OCI-LY1 (cell line): Measurements from ENCODE around the gene TET3.

ENCODE experiments used
- H2AFZ ChIP-seq: fragments of 200-600 bp; sonication (generic), shearing (Covaris generic); 2 replicates; pipeline ENCODE4 v1.6.0; 2014; ENCODE audit warnings: antibody characterized with exemption, mild to moderate bottlenecking, low read length
- H3F3A ChIP-seq: fragments of 200-600 bp; sonication (generic), shearing (Covaris generic); 2 replicates; pipeline ENCODE4 v1.6.0; 2014; ENCODE audit warnings: mild to moderate bottlenecking, antibody characterized with exemption, low read length, moderate library complexity; ENCODE audit not compliant: insufficient read depth
- H3K27ac ChIP-seq: fragments of 200-600 bp; sonication (generic); 2 replicates; pipeline ENCODE4 v1.5.1; 2014; ENCODE audit warnings: low read length, mixed run types, mild to moderate bottlenecking, low read depth; ENCODE audit not compliant: poor library complexity, severe bottlenecking
- H3K27me3 ChIP-seq: fragments of 200-600 bp; sonication (generic); 2 replicates; pipeline ENCODE4 v1.6.0; 2014; ENCODE audit warnings: antibody characterized with exemption, mild to moderate bottlenecking, low read length, moderate library complexity; ENCODE audit not compliant: insufficient read depth
- H3K36me3 ChIP-seq: fragments of 200-600 bp; sonication (generic); 2 replicates; pipeline ENCODE4 v1.6.1; 2014; ENCODE audit warnings: mild to moderate bottlenecking, antibody characterized with exemption, low read length, moderate library complexity, mixed read lengths; ENCODE audit not compliant: insufficient read depth
- H3K4me1 ChIP-seq: fragments of 200-600 bp; sonication (generic); 2 replicates; pipeline ENCODE4 v1.5.1; 2014; ENCODE audit warnings: mild to moderate bottlenecking, low read length, moderate library complexity; ENCODE audit not compliant: insufficient read depth, severe bottlenecking
- H3K4me2 ChIP-seq: fragments of 200-600 bp; sonication (generic), shearing (Covaris generic); 2 replicates; pipeline ENCODE4 v1.6.1; 2014; ENCODE audit warnings: low read length
- H3K4me3 ChIP-seq: fragments of 200-600 bp; sonication (generic); 2 replicates; pipeline ENCODE4 v1.5.1; 2014; ENCODE audit warnings: low read length, low read depth, mild to moderate bottlenecking, mixed read lengths; ENCODE audit not compliant: poor library complexity, severe bottlenecking
- H3K79me2 ChIP-seq: fragments of 200-600 bp; shearing (Covaris generic); 2 replicates; pipeline ENCODE4 v1.6.1; 2016; ENCODE audit warnings: mixed run types, low read length, mixed read lengths; ENCODE audit not compliant: insufficient read depth
- H3K9ac ChIP-seq: fragments of 200-600 bp; sonication (generic), shearing (Covaris generic); 2 replicates; pipeline ENCODE4 v1.6.1; 2014; ENCODE audit warnings: mild to moderate bottlenecking, low read length, mixed read lengths
- H3K9me2 ChIP-seq: fragments of 200-600 bp; sonication (generic), shearing (Covaris generic); 2 replicates; pipeline ENCODE4 v1.6.1; 2014; ENCODE audit warnings: low read depth, mild to moderate bottlenecking, low read length, mixed read lengths
- H3K9me3 ChIP-seq: fragments of 200-600 bp; shearing (Covaris generic); 2 replicates; pipeline ENCODE4 v1.6.1; 2014; ENCODE audit warnings: low read length, mixed read lengths
- H4K20me1 ChIP-seq: fragments of 200-600 bp; sonication (generic), shearing (Covaris generic); 2 replicates; pipeline ENCODE4 v1.6.0; 2016; ENCODE audit warnings: mild to moderate bottlenecking, low read length; ENCODE audit not compliant: insufficient read depth
- CTCF ChIP-seq: fragments of 200-600 bp; sonication (generic), shearing (Covaris generic); IDR thresholded peaks from 2 replicates; pipeline ENCODE4 v1.5.1; 2017; ENCODE audit warnings: mild to moderate bottlenecking, antibody characterized with exemption, low read length, moderate library complexity, mixed read lengths
- EZH2 ChIP-seq: fragments of 200-600 bp; sonication (generic), shearing (Covaris generic); IDR thresholded peaks from 2 replicates; pipeline ENCODE4 v1.8.0; 2017; ENCODE audit warnings: borderline replicate concordance, mixed run types, mild to moderate bottlenecking, antibody characterized with exemption, low read length, moderate library complexity, mixed read lengths

The TET3 gene

DNA sequence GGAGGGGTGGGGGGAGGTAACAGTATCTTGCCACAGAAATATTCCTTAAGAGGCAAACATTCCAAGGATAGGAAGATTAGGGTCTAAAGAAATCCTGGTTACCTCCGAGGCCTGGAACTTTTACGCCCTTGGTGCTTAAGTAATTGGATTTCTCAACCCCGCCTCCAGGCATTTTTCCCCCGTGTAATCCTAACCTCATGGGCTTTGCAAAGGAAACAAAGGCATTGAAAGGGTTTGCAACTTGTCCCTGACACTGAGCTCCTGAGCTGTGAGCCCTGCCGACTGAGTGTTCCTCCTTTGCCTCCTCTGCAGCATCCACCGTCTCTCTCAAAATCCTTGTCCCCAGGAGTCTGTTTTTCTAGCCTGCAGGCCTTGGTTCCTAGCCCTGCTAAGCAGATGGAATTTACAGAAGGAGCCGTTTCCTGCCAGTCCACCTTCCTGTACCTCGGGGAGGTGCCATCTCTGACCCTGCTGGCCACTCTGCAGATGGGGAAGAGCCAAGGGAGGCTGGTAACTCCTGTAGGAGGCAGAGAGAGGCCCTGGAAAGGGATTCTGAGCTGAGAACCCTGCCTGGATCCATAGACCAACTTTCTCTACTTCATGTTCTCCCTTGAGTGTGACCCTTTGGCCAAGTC is 24.2 kb downstream of the TET3 start:
- H3K9ac ChIP-seq = no peak overlapping the region
- H3K27ac ChIP-seq = no peak overlapping the region
- H3K4me3 ChIP-seq = no peak overlapping the region

GRCh38 chr2:74009577-74009976 is 24.9 kb downstream of the TET3 start:
- H4K20me1 ChIP-seq = no peaks in the 10 kb centered on the region
- H3K4me3 ChIP-seq = no peak overlapping the region
- H3F3A ChIP-seq = no peaks in the 10 kb centered on the region
- no peaks in the 10 kb centered on the region for H3K79me2 ChIP-seq
- no peak overlapping the region for H3K9ac ChIP-seq
- no peak for TF ChIP-seq EZH2
- TF ChIP-seq CTCF = no peak
- no peaks in the 10 kb centered on the region for H3K27me3 ChIP-seq
- no peaks in the 10 kb centered on the region for H3K4me1 ChIP-seq
- H2AFZ ChIP-seq = no peak overlapping the region
- no peak overlapping the region for H3K4me2 ChIP-seq
- H3K36me3 ChIP-seq = peaks cover 7% of the 10 kb centered on the region; the same call in 1 of the 2 replicates
- H3K27ac ChIP-seq = no peak overlapping the region
- H3K9me2 ChIP-seq = no peaks in the 10 kb centered on the region
- H3K9me3 ChIP-seq = no peaks in the 10 kb centered on the region

More for the DNA sequence above, 24.2 kb downstream of the TET3 start:
- Histone ChIP-seq H3K79me2 (no peaks in the 10 kb centered on the region), H3K9me3 (no peaks in the 10 kb centered on the region), H3K36me3 (peaks cover 7% of the 10 kb centered on the region; the same call in 1 of the 2 replicates), H2AFZ (no peak overlapping the region), H3K4me2 (no peak overlapping the region), H3K27me3 (no peaks in the 10 kb centered on the region), H3K9me2 (no peaks in the 10 kb centered on the region), H3K4me1 (no peaks in the 10 kb centered on the region), H4K20me1 (no peaks in the 10 kb centered on the region), H3F3A (no peaks in the 10 kb centered on the region)
- TF ChIP-seq CTCF = no peak
- TF ChIP-seq EZH2 = no peak

- Histone ChIP-seq H3K36me3 (peaks cover 7% of the 10 kb centered on the region; the same call in 1 of the 2 replicates), H3K79me2 (no peaks in the 10 kb centered on the region), H3K9me2 (no peaks in the 10 kb centered on the region), H3K27ac (no peak overlapping the region), H3K4me1 (no peaks in the 10 kb centered on the region), H3K9me3 (no peaks in the 10 kb centered on the region), H3K9ac (no peak overlapping the region), H2AFZ (no peak overlapping the region), H3K4me2 (no peak overlapping the region), H3K4me3 (no peak overlapping the region), H3K27me3 (no peaks in the 10 kb centered on the region), H3F3A (no peaks in the 10 kb centered on the region), H4K20me1 (no peaks in the 10 kb centered on the region)
- TF ChIP-seq CTCF (no peak), EZH2 (no peak)
Measured at GRCh38 chr2:74010087-74010541, 25.4 kb downstream of the TET3 start.
